ENCODE measurements around the gene BPIFA1. TPM values are rescaled to one million over a fixed set of nuclear protein-coding genes. Genes with fewer than 3 reads are reported as not detected.

BPIFA1 gene
- not detected in 2 replicates for total RNA-seq

GRCh38 chr20:33235696-33236095 lies at the start of gene BPIFA1:
BPIFA1 (plus strand) TSS chr20:33235996; CDS start chr20:33237712, 1,716 bp downstream.

GRCh38 chr20:33217052-33217451 lies 18.7 kb upstream of the BPIFA1 start, which contains the start of gene BPIFA3:
BPIFA3 (plus strand) TSS chr20:33217352; CDS start chr20:33217537, 185 bp downstream.

GRCh38 chr20:33282991-33283555 lies 47.3 kb downstream of the BPIFA1 start, which contains the start of gene BPIFB1:
BPIFB1 (plus strand) TSS chr20:33283214; CDS start chr20:33286074, 2,860 bp downstream.

Other genes starting within 250 kb of the BPIFA1 start
- not detected in 2 replicates for gene SUN5, start 231.6 kb upstream of the BPIFA1 start, total RNA-seq
- gene BPIFB2, start 228.3 kb upstream of the BPIFA1 start, total RNA-seq: not detected in 2 replicates
- gene BPIFB6, start 204.3 kb upstream of the BPIFA1 start, total RNA-seq: not detected in 2 replicates
- not detected in 2 replicates for gene BPIFB3, start 182.1 kb upstream of the BPIFA1 start, total RNA-seq
- gene BPIFB4, start 156.4 kb upstream of the BPIFA1 start, total RNA-seq: not detected in 2 replicates
- gene BPIFA2, start 67.8 kb upstream of the BPIFA1 start, total RNA-seq: not detected in 2 replicates
- gene BPIFA3, start 18.6 kb upstream of the BPIFA1 start, total RNA-seq: not detected in 2 replicates
- gene BPIFB1, start 47.2 kb downstream of the BPIFA1 start, total RNA-seq: not detected in 2 replicates
- gene CDK5RAP1, start 165.5 kb downstream of the BPIFA1 start, total RNA-seq: 24.7 and 27.4 TPM in 2 replicates
- gene SNTA1, start 207.8 kb downstream of the BPIFA1 start, total RNA-seq: 4.4 and 6.2 TPM in 2 replicates

Measured in endothelial cell of coronary artery (primary cell).